ENCODE measurements around the gene DCHS2.

DCHS2 gene

DNA sequence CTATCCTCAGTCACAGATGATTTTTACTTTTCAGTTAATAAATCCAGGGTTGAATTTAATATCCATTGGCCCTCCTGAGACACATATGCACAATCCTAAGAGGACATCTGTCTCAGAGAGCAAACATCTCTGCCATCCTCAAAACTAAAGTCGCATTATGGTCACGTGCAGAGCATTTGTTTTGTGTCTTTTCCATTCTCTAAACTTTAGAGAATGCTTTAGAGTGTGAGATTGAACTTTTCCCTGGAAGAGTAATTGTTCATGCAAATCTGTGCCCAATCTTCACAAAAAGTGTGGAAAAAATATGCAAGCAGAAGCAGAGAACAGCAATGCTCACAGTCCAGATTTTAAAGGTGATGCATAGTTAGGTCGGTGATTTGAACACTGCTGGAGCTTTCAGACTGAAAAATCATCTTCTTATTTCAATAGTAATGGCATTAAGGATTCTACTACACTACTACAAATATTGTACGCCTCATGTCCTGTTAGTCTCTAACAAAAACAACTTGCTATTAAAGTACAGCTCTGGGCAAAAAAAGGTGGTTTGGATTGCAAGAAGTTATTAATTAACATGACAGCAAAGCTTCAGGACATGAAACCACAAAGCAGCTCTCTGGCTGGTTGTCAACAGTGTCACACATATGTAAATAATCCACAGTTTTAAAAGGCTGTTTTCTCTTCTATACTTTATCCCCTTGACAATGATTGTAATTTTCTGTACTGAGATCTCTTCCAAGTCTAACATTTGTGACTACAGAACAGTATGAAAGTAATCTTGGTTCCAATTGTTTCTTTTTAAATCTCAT is 19.9 kb downstream of the DCHS2 start:
- ChIA-PET CTCF (no interaction called here), POLR2A (no interaction called here)
- TF ChIP-seq, protein P1, sequence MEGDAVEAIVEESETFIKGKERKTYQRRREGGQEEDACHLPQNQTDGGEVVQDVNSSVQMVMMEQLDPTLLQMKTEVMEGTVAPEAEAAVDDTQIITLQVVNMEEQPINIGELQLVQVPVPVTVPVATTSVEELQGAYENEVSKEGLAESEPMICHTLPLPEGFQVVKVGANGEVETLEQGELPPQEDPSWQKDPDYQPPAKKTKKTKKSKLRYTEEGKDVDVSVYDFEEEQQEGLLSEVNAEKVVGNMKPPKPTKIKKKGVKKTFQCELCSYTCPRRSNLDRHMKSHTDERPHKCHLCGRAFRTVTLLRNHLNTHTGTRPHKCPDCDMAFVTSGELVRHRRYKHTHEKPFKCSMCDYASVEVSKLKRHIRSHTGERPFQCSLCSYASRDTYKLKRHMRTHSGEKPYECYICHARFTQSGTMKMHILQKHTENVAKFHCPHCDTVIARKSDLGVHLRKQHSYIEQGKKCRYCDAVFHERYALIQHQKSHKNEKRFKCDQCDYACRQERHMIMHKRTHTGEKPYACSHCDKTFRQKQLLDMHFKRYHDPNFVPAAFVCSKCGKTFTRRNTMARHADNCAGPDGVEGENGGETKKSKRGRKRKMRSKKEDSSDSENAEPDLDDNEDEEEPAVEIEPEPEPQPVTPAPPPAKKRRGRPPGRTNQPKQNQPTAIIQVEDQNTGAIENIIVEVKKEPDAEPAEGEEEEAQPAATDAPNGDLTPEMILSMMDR (IDR thresholded peaks at IDR 0.05; ENCODE audit: insufficient read depth, low read length, missing control alignments) = no peak
- DNase-seq (ENCODE audit: low read depth, low spot score) = no peak
- H3K4me3 ChIP-seq (ENCODE audit: low read depth, low read length) = no peak overlapping the region

DNA sequence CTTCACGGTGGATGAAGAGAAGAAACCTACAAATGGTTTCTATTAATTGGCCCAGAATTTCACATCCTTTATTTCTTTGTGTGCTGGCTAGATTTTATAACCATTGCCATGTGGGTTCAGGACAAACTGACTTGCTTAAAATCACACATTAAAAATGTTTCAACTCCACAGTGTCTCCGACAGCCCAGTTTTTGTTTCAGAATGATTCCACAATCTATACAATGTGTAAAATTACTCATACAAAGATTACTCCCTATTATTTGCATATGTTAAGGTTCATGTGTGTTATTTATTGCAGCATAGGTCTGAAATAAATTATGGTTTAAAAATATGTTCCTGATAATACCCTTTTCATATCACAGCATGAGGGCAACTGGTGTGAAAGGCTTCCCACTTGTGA is 20.6 kb downstream of the DCHS2 start:
- DNase-seq (ENCODE audit: low read depth, low spot score) = no peak
- TF ChIP-seq, protein P1 (IDR thresholded peaks at IDR 0.05; ENCODE audit: insufficient read depth, low read length, missing control alignments) = no peak
- no peak overlapping the region for H3K4me3 ChIP-seq (ENCODE audit: low read depth, low read length)
- ChIA-PET CTCF (no interaction called here), POLR2A (no interaction called here)

DNA sequence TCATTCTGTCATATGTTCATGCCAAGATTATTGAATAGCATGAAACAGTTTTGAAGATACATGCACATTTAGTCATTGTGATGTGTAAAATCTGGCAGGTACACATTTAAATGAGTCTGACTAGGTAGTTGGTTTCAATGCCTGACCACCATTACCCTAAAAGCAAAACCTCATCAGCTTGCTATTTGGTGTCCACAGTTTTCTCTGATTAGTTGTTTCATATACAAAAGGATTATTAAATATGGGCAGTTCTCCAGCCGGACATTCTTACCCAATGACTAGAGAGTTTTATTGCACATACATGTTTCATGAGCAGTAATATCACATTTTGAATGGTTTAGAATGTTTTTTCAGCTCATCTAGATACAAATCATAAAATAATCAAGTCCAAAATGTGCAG is 23.7 kb downstream of the DCHS2 start:
- TF ChIP-seq, protein P1 (IDR thresholded peaks at IDR 0.05; ENCODE audit: insufficient read depth, low read length, missing control alignments) = no peak
- no peak for DNase-seq (ENCODE audit: low read depth, low spot score)
- ChIA-PET POLR2A (no interaction called here), CTCF (no interaction called here)
- no peak overlapping the region for H3K4me3 ChIP-seq (ENCODE audit: low read depth, low read length)

DNA sequence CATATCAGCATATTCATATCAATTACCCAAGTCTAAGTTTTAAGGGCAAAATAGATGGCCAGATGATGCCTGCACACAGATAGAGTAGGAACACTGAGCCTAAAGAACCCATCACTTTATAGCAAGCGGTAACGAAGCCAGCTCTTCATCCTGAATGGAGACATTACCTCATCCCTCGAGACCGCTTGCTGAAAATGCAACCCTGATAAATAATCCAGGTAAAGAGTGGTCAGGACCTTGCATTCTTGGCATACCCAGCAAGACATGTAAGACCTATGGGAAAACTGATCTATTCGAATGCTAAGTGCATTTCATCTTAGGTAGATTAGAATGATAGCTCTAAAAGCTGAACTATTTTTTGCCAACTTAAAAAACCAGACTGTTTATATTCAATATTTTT is 25.3 kb downstream of the DCHS2 start:
- no peak overlapping the region for H3K4me3 ChIP-seq (ENCODE audit: low read depth, low read length)
- ChIA-PET POLR2A (no interaction called here), CTCF (no interaction called here)
- TF ChIP-seq, protein P1 (IDR thresholded peaks at IDR 0.05; ENCODE audit: insufficient read depth, low read length, missing control alignments) = no peak
- no peak for DNase-seq (ENCODE audit: low read depth, low spot score)

DNA sequence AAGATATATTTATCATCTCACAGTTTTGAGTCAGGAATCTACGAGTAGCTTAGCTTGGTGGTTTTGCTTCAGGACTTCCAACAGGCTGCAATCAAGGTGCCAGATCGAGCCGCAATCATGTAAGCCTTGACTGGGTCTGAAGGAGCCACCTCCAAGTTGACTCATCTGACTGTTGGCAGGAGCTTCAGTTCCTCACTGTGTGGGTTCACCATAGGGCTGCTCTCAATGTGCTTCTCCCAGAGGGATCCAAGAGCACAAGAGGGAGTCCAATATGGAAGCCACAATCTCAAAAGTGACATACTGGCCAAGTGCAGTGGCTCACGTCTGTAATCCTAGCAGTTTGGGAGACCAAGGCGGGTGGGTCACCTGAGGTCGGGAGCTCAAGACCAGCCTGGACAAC is 26.5 kb downstream of the DCHS2 start:
- POLR2A ChIA-PET = no interaction called here
- no peak overlapping the region for H3K4me3 ChIP-seq (ENCODE audit: low read depth, low read length)
- TF ChIP-seq, protein P1 (IDR thresholded peaks at IDR 0.05; ENCODE audit: insufficient read depth, low read length, missing control alignments) = no peak
- DNase-seq (ENCODE audit: low read depth, low spot score) = no peak
- CTCF ChIA-PET = no interaction called here

DNA sequence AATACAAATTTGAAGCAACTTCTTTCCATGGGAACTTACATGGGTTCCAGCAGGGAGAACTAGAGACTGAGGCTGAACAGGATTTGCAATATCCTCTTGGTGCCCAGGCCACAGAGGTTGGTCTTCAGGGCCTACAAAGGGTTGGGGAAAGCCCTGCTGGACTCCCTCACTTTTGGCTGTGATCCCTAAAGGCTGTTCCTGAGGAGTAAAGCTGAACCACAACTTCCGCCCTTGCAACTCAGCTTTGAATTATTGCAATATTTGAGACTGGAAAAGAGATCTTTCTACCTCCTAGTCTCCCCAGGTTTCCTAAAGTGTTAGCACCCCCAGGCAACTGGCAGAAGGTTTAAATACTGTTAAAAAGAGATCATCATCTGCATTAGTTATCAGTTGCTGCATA is 26.9 kb downstream of the DCHS2 start:
- POLR2A ChIA-PET = no interaction called here
- CTCF ChIA-PET = no interaction called here

More for the DNA sequence above, 26.9 kb downstream of the DCHS2 start:
- no peak overlapping the region for H3K4me3 ChIP-seq (ENCODE audit: low read depth, low read length)
- DNase-seq (ENCODE audit: low read depth, low spot score) = no peak
- TF ChIP-seq, protein P1 (IDR thresholded peaks at IDR 0.05; ENCODE audit: insufficient read depth, low read length, missing control alignments) = no peak
